ENCODE measurements around the gene PCNT. TPM values are rescaled to one million over a fixed set of nuclear protein-coding genes. Genes with fewer than 3 reads are reported as not detected.

Gene PCNT
- total RNA-seq, 4 donors from 2014 or later, result 20.6 to 43.0 (median 25.5) TPM

DNA sequence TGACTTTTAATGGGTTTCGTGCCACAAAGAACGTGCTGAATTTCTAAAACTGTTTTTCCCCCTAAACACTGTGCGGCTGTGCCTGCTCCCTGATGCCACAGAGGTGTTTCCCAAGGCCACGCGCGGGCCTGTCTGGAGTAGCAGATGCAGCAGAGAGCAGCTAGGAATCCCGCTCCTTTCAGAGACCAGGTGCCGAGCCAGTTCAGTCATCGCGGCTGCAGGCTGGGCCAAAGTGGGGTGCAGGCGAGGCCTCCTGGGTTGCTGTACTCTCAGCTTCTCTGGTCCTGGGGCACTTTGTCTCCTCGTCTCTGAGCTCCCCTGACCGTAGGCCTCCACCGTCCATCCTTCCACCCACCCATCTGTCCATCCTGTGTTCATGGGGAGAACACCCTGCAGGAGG, 117.4 kb downstream of the PCNT start:
- TF ChIP-seq, protein P1, sequence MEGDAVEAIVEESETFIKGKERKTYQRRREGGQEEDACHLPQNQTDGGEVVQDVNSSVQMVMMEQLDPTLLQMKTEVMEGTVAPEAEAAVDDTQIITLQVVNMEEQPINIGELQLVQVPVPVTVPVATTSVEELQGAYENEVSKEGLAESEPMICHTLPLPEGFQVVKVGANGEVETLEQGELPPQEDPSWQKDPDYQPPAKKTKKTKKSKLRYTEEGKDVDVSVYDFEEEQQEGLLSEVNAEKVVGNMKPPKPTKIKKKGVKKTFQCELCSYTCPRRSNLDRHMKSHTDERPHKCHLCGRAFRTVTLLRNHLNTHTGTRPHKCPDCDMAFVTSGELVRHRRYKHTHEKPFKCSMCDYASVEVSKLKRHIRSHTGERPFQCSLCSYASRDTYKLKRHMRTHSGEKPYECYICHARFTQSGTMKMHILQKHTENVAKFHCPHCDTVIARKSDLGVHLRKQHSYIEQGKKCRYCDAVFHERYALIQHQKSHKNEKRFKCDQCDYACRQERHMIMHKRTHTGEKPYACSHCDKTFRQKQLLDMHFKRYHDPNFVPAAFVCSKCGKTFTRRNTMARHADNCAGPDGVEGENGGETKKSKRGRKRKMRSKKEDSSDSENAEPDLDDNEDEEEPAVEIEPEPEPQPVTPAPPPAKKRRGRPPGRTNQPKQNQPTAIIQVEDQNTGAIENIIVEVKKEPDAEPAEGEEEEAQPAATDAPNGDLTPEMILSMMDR (IDR thresholded peaks at IDR 0.05; ENCODE audit: low read depth), result no peak

DNA sequence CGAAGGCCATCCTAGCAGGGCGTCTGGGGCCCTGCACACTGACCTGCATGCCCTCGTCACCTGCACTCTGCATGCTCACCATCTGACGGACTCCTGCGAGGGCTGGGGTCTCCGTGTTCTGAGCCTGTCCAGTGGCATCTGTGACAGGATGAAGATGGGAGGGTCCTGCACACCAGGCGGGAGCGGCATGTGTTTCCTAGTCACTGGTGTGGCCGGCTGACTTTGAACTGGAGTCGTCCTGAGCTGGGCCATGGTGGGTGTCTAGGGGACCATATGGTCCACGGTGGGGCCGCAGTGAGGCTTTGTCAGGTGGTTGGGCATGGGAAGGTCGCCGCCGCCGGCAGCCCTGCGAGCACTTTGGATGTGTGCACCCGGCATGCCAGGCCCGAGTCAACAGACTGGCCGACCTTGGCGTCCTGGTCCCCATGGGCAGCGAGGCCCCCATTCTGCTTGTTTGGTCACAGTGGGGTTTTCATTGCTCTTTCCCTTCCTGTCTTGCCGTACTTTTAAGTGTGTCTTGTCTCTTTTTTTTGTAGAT, 118.1 kb downstream of the PCNT start:
- TF ChIP-seq, protein P1 (IDR thresholded peaks at IDR 0.05; ENCODE audit: low read depth), result no peak

DNA sequence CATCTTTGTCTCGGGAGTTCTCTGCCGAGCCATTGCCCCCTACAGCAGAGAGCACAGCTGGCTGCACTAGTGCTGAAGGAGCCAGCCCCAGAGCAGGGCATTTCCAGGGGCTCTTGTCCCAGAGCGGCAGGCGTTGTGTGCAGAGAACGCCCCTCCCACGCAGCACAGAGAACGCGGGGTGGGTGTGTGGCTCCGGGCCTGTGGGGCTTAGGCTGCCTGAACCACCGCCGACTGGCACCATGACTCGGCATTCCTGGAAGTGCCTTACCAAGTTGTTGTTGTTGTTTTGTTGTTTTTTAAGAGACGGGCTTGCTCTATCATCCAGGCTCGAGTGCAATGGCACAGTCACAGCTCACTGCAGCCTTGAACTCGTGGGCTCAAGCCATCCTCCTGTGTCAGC, 119.0 kb downstream of the PCNT start:
- TF ChIP-seq, protein P1 (IDR thresholded peaks at IDR 0.05; ENCODE audit: low read depth), result no peak

DNA sequence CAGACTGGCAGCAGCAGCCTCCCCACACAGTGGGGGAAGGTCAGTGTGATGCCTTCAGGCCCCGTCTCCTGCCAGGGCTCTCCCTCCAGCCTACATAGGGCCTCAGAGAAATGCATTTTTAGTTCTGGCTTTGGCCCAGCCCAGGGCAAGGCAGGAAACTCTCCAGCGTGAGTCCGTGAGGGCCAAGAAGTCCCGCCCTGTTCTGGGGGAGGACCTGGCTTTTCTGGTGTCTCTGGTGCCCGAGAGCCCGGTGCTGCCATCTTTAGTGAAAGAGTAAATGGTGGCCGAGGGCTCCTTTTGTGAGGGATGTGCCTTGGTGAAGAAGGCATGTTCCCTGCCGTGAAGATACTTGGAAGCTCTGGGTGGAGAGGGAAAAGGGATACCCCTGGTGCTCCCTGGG, 120.0 kb downstream of the PCNT start:
- TF ChIP-seq, protein P1 (IDR thresholded peaks at IDR 0.05; ENCODE audit: low read depth), result no peak

DNA sequence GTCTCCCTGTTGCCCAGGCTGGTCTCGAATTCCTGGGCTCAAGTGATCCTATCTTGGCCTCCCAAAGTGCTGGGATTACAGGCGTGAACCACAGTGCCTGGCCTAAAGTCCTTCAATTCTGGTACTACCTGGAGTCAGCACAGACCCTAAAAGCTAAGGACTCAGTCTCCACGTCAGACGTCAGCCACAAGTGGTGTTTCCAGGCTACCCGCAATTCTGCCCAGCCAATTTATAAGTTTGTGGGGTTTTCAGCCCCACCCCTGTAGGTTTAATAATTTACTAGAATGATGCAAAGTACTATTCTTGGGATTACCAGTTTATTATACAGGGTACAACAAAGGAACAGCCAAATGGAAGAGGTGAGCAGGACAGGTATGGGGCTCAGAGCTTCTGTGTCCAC, 124.2 kb downstream of the PCNT start:
- TF ChIP-seq, protein P1 (IDR thresholded peaks at IDR 0.05; ENCODE audit: low read depth), result no peak

DNA sequence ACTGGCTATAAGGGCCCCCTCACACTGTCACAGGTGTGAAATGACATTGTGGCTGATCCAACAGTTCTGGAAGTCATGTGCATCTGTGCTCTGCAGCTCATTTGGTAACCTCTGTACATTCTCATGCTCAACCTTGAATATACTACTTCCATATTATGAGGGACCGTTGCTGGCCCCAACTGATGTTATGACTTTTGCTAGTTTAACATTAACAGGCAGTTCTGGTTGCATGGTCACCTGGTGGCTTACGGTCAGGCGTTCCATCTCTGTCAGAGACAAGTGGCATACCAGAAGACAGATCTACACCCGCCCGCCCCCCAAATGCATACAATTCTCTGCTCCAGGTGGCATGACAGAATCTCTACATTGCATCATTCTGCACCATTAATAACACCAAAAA, 128.8 kb downstream of the PCNT start:
- TF ChIP-seq, protein P1 (IDR thresholded peaks at IDR 0.05; ENCODE audit: low read depth), result no peak

DNA sequence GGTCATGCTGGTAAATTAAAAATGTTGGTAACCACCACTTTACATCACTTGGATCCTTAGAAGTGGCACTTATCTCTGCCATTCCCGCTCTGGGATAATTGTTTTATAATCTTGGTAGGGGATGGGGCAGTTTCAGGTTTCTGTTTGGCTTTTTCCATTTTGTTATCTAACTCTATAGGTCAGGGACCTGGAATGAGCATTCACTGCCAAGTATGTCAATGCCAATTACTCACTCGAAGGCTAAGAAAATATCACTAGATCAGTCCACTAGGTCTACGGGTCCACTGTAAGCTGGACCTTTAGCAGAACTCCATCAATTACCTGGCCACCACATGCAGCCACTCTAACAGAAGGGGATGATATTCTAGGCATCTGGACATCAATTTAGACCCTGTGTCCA, 130.2 kb downstream of the PCNT start:
- TF ChIP-seq, protein P1 (IDR thresholded peaks at IDR 0.05; ENCODE audit: low read depth), result no peak
